SJSA1 (cell line): ENCODE measurements around the gene ABCC9. TPM values are rescaled to one million over a fixed set of nuclear protein-coding genes. Genes with fewer than 3 reads are reported as not detected.
"Not testable (repeated sequence)": the region's sequence is repeated elsewhere in the genome, so short reads cannot be mapped to it uniquely, and the experiment has no call there.

Source experiments
- DNase-seq, 2 experiments: peaks; one replicate each; pipeline ENCODE4 v3.0.0-alpha.2; 2015 to 2020; ENCODE audit warnings: low spot score in 2 of 2, low read depth in 1 of 2
- H3K27ac ChIP-seq: fragments of 250-450 bp; sonication (Bioruptor Pico); 2 replicates; pipeline ENCODE4 v1.5.1; 2020; ENCODE audit warnings: mild to moderate bottlenecking, moderate library complexity
- H3K27me3 ChIP-seq: fragments of 250-450 bp; sonication (Bioruptor Pico); replicated peaks from 2 replicates; pipeline ENCODE4 v1.5.1; 2020; ENCODE audit warnings: mild to moderate bottlenecking, moderate library complexity
- H3K36me3 ChIP-seq: fragments of 250-450 bp; sonication (Bioruptor Pico); 2 replicates; pipeline ENCODE4 v1.5.1; 2020; ENCODE audit warnings: mild to moderate bottlenecking
- H3K4me1 ChIP-seq: fragments of 250-450 bp; sonication (Bioruptor Pico); replicated peaks from 2 replicates; pipeline ENCODE4 v1.6.1; 2021; ENCODE audit warnings: mild to moderate bottlenecking
- H3K4me3 ChIP-seq: fragments of 250-450 bp; sonication (Bioruptor Pico); 2 replicates; pipeline ENCODE4 v1.5.1; 2020; ENCODE audit warnings: mild to moderate bottlenecking
- H3K9me3 ChIP-seq: fragments of 250-450 bp; sonication (Bioruptor Pico); replicated peaks from 2 replicates; pipeline ENCODE4 v1.5.1; 2020; ENCODE audit warnings: mild to moderate bottlenecking
- total RNA-seq: library from RNA; depleted of rRNA; stranded (reverse); fragments of >200 nt; shearing (Covaris generic); gene quantifications from 2 replicates; pipeline ENCODE4 v1.2.3, GENCODE V29; 2014

The ABCC9 gene
- total RNA-seq, 1 experiment from 2014 or later, result 1.4 TPM

- no peaks in the 10 kb centered on the region for H3K36me3 ChIP-seq
- H3K9me3 ChIP-seq, result no peaks in the 10 kb centered on the region
- no peak for DNase-seq
Observed at GRCh38 chr12:21814327-21814726, 126.9 kb downstream of the ABCC9 start.

DNA sequence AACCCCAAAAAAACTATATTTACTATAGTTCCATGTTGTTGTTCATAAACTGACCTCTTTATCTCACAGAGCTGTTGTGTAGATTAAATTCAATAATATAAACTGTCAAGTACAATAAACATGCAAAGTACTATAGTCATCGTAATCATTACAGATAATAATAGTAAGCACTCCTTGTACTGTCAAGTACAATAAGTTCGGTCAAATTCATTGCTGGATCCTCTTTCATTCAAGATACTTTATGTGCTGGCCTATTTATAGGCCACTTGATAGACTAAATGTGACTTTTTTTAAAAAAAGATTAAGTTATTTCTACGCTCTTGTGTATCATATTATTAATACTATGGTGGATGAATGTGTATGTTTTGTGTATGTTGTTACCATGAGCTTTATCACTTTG is 127.5 kb downstream of the ABCC9 start:
- no peak overlapping the region for H3K4me3 ChIP-seq
- DNase-seq, result no peak
- H3K27ac ChIP-seq, result no peak overlapping the region
- H3K4me1 ChIP-seq, result no peaks in the 10 kb centered on the region; the same call in 1 of the 2 replicates
- no peaks in the 10 kb centered on the region for H3K27me3 ChIP-seq
- H3K36me3 ChIP-seq, result no peaks in the 10 kb centered on the region
- H3K9me3 ChIP-seq, result no peaks in the 10 kb centered on the region

More at GRCh38 chr12:21814327-21814726, 126.9 kb downstream of the ABCC9 start:
- H3K27ac ChIP-seq, result no peak overlapping the region
- no peak overlapping the region for H3K4me3 ChIP-seq
- no peaks in the 10 kb centered on the region for H3K27me3 ChIP-seq
- H3K4me1 ChIP-seq, result peaks cover 2% of the 10 kb centered on the region

DNA sequence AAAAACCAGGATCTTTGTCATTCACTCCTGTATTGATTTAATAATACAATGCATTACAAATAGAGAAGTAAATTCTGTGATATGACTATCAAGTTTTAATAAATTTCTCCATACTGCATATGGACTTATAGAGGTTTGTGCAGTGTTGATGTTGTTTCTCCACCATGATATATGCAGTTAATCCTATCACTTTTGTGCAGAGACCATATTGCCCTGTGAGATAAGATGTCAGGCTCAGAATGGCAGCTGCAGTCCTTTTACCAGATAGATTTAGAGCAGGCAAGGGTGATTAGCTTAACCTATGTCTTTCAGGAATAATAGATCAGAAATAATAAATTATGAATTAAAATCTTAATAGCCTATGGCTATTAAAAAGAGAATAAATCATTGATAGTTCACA is 128.1 kb downstream of the ABCC9 start:
- H3K27me3 ChIP-seq, result no peaks in the 10 kb centered on the region
- no peak overlapping the region for H3K4me3 ChIP-seq
- no peaks in the 10 kb centered on the region for H3K4me1 ChIP-seq
- DNase-seq, result no peak
- no peaks in the 10 kb centered on the region for H3K9me3 ChIP-seq
- no peak overlapping the region for H3K27ac ChIP-seq
- H3K36me3 ChIP-seq, result no peaks in the 10 kb centered on the region

GRCh38 chr12:21812340-21812739 is 128.9 kb downstream of the ABCC9 start:
- not testable (repeated sequence) for H3K4me1 ChIP-seq, H3K4me3 ChIP-seq, H3K27me3 ChIP-seq, H3K36me3 ChIP-seq, H3K27ac ChIP-seq, H3K9me3 ChIP-seq, DNase-seq

- H3K4me1 ChIP-seq, result no peaks in the 10 kb centered on the region
- H3K4me3 ChIP-seq, result no peak overlapping the region
- H3K9me3 ChIP-seq, result no peaks in the 10 kb centered on the region
- no peaks in the 10 kb centered on the region for H3K27me3 ChIP-seq
- H3K36me3 ChIP-seq, result no peaks in the 10 kb centered on the region
- no peak overlapping the region for H3K27ac ChIP-seq
- DNase-seq, result no peak
Observed at GRCh38 chr12:21809100-21809499, 132.1 kb downstream of the ABCC9 start.

DNA sequence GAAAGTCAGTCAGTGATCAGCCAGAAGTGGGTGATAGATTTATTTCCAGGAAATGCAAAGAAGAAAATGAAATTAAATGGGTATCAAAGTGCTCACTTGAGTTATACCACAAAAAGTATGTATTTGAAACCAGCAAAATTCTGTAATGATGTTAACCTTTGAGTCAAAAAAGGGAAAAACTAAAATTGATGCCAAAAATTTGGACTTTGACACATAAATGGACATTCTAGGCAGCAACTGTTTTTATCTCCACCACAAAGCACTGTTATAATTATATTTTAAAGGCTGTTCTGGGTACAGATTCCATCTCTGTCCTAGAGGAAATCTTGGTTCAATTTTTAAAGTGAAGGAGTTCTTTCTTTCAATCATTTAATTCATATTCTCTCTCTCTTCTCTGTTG is 135.0 kb downstream of the ABCC9 start:
- no peaks in the 10 kb centered on the region for H3K9me3 ChIP-seq
- H3K27me3 ChIP-seq, result no peaks in the 10 kb centered on the region
- H3K36me3 ChIP-seq, result no peaks in the 10 kb centered on the region
- H3K4me1 ChIP-seq, result no peaks in the 10 kb centered on the region
- H3K27ac ChIP-seq, result no peak overlapping the region
- H3K4me3 ChIP-seq, result no peak overlapping the region
- DNase-seq, result no peak

- no peaks in the 10 kb centered on the region for H3K9me3 ChIP-seq
- H3K27me3 ChIP-seq, result no peaks in the 10 kb centered on the region
- no peaks in the 10 kb centered on the region for H3K36me3 ChIP-seq
- H3K4me3 ChIP-seq, result no peak overlapping the region
- no peaks in the 10 kb centered on the region for H3K4me1 ChIP-seq
- no peak for DNase-seq
- no peak overlapping the region for H3K27ac ChIP-seq
Observed at GRCh38 chr12:21801522-21802288, 139.5 kb downstream of the ABCC9 start.

DNA sequence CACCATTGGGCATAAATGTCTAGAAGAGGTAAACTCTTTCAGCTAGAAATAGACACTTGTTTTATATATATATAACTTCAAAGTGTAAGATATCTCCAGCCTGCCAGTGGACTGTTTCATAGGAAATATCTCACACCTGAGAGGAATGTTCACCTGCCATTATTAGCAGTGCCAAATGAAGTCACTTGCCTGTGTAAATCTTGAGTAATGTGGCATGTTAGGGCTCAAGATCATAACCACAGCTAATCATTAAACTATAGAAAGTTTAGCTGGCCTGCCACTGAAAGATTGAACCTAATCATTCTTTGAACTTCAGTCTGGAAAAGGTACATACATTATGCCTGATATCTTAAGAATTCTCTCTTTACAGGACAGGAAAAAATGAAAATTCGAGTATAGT is 141.2 kb downstream of the ABCC9 start:
- H3K27ac ChIP-seq, result no peak overlapping the region
- H3K36me3 ChIP-seq, result no peaks in the 10 kb centered on the region
- no peaks in the 10 kb centered on the region for H3K9me3 ChIP-seq
- H3K27me3 ChIP-seq, result no peaks in the 10 kb centered on the region
- no peak for DNase-seq
- no peaks in the 10 kb centered on the region for H3K4me1 ChIP-seq
- H3K4me3 ChIP-seq, result no peak overlapping the region

DNA sequence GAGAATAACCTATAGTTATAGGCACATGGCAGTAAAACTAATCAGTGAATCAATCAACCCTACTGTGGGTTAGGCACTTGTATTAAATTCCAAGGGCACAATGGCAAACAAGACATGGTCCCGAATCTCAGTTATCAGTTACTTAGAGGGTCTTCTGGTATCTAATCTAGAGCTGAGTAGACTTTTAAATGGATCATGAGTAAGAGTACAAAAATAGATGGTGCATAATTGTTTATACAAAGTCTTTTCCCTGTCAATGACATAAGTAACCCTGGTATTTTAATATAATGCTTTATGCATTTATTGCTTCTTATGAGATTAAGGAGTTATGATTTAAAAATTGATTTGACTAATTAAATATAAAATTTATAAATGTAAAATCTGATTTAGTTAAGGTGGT is 143.7 kb downstream of the ABCC9 start:
- Histone ChIP-seq H3K36me3 (no peaks in the 10 kb centered on the region), H3K27me3 (no peaks in the 10 kb centered on the region), H3K27ac (no peak overlapping the region), H3K9me3 (no peaks in the 10 kb centered on the region), H3K4me1 (no peaks in the 10 kb centered on the region), H3K4me3 (no peak overlapping the region)
- DNase-seq, result no peak

DNA sequence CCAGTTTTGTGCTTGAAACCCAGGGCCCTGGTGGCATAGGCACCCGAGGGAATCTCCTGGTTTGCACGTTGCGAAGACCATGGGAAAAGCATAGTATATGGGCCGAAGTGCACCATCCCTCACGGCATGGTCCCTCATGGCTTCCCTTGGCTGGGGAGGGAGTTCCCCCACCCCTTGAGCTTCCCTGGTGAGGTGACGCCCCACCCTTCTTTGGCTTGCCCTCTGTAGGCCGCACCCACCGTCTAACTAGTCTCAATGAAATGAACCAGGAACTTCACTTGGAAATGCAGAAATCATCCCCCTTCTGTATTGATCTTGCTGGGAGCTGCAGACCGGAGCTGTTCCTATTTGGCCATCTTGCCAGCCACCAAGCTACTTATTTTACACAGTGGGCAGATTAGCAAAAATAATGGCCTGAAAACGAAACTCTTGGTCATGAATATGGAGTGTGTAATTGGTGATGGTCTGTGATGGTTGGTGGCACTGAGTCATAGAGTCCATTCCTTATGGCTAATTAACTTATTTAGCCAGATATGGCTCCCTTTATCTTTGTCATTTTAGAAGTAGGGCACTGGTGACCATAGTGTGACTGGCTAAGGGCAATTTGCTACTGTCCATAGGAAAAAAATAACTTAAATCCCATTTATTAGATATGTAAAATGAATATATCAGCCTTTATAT is 145.4 kb downstream of the ABCC9 start:
- no peak overlapping the region for H3K27ac ChIP-seq
- no peak overlapping the region for H3K4me3 ChIP-seq
- no peaks in the 10 kb centered on the region for H3K9me3 ChIP-seq
- no peak for DNase-seq
- no peaks in the 10 kb centered on the region for H3K27me3 ChIP-seq
- no peaks in the 10 kb centered on the region for H3K36me3 ChIP-seq
- no peaks in the 10 kb centered on the region for H3K4me1 ChIP-seq

DNA sequence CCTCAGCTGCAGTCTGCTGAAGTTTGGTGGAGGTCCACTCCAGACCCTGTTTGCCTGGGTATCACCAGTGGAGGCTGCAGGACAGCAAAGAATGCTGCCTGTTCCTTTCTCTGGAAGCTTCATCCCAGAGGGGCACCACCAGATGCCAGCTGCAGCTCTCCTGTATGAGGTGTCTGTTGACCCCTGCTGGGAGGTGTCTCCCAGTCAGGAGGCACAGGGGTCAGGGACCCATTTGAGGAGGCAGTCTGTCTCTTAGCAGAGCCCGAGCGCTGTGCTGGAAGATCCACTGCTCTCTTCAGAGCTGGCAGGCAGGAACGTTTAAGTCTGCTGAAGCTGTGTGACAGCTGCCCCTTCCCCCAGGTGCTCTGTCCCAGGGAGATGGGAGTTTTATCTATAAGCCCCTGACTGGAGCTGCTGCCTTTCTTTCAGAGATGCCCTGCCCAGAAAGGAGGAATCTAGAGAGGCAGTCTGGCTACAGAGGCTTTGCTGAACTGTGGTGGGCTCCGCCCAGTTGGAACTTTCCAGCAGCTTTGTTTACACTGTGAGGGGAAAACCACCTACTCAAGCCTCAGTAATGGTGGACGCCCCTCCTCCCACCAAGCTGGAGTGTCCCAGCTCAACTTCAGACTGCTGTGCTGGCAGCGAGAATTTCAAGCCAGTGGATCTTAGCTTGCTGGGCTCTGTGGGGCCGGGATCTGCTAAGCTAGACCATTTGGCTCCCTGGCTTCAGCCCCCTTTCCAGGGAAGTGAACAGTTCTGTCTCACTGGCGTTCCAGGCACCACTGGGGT is 146.2 kb downstream of the ABCC9 start:
- H3K27ac ChIP-seq, H3K9me3 ChIP-seq, H3K36me3 ChIP-seq, H3K4me1 ChIP-seq, H3K4me3 ChIP-seq, H3K27me3 ChIP-seq, DNase-seq: not testable (repeated sequence)

DNA sequence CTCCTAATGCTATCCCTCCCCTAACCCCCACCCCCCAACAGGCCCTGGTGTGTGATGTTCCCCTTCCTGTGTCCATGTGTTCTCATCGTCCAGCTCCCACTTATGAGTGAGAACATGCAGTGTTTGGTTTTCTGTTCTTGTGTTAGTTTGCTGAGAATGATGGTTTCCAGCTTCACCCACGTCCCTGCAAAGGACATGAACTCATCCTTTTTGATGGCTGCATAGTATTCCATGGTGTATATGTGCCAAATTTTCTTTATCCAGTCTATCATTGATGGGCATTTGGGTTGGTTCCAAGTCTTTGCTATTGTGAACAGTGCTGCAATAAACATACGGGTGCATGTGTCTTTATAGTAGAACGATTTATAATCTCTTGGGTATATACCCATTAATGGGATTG is 151.5 kb downstream of the ABCC9 start:
- not testable (repeated sequence) for H3K4me1 ChIP-seq, H3K27ac ChIP-seq, H3K4me3 ChIP-seq, DNase-seq, H3K36me3 ChIP-seq, H3K9me3 ChIP-seq, H3K27me3 ChIP-seq

GRCh38 chr12:21788089-21788983 is 152.9 kb downstream of the ABCC9 start:
- no peak overlapping the region for H3K27ac ChIP-seq
- no peak overlapping the region for H3K4me3 ChIP-seq
- DNase-seq, result no peak
- H3K36me3 ChIP-seq, result no peaks in the 10 kb centered on the region
- H3K27me3 ChIP-seq, result no peaks in the 10 kb centered on the region
- no peaks in the 10 kb centered on the region for H3K4me1 ChIP-seq
- no peaks in the 10 kb centered on the region for H3K9me3 ChIP-seq
